GM19438 (cell line): Measurements from ENCODE around the gene TAPT1.

ENCODE experiments used
- ATAC-seq: cut with Tn5 transposase; IDR thresholded peaks from one replicate; pipeline ENCODE4 v1.9.1; 2021; ENCODE audit warnings: low read depth; ENCODE audit not compliant: unreplicated experiment

TAPT1 gene

DNA sequence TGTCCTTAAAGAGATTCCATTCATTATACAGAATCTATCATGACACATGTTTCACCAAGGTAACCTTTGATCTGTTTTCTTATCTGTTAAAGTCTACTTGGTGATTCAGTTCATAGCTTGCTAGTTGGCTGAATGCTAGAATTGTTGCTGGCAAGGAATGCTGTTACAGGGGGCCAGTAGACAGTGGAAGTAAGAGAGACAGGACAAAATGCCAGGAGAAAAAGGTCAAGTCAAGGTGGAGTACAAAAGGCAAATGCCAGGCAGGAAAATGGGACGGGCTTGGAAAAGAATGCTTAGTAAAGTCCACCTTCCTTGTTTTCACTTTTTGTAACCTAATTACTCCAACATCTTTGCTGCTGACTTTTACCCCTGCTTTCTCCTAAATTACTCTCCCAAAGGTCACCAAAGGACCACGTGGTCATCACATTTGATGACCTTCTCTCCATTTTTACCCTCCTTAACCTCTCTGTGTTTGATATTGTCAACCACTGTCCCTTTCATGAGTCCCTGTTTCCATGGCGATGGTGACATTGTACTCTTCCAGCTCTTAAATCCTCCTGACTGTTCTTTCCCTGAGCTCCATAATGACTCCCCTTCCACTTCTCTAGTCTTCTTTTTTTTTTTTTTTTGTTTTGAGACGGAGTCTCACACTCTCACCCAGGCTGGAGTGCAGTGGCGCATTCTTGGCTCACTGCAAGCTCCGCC is 24.5 kb upstream of the TAPT1 start:
- ATAC-seq, result no peak

DNA sequence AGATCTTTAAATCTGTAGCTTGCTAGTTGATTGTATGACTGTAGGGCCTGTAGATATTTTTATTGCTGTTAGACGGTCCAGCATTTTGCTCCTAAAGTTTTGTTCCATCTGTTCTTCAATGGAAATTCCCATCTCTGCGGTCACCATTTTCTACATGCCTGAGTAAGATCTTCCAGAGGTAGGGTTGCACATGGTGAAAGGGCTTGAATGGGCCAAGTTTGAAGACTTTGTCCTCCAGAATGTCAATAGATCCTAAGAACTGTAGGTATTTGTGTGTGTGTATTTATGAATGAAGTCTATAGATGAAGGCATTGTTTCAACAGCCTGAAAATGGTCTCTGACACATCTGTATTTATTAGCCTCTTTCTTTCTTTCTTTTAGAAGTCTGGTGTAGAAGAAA is 22.3 kb upstream of the TAPT1 start:
- ATAC-seq, result no peak

DNA sequence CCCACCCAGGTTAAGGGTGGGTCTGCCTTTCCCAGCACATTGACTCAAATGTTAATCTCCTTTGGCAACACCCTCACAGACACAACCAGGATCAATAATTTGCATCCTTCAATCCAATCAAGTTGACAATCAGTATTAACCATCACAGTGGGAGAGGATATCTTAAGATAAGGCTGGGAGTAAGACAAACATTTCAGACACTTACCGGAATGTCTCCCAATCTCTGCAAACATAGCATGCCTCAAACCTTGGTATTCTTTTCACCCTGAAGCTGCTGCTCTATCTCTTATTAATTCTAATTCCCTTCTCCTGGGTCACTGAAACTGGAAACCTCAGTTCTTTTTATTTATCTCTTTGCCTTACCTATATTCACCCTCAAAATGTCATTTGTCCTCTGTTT is 19.0 kb upstream of the TAPT1 start:
- no peak for ATAC-seq

DNA sequence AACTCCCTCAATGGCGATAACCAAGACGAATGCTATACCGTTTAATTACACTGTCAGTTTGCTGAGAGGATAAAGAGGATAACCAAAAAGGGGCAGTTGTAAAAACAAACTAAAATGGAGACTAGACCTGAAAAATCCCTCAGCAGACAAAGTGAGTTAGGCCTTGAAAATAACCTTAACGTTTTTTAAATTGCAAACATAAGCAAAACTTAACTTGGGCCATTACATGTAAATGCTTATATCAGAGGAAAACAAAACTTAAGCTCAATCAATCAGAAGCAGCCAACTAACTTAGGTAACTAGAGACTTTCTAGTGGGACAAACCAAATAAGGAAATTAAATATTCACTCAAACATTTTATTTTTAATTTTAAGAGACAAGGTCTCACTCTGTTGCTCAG is 17.0 kb upstream of the TAPT1 start:
- no peak for ATAC-seq

DNA sequence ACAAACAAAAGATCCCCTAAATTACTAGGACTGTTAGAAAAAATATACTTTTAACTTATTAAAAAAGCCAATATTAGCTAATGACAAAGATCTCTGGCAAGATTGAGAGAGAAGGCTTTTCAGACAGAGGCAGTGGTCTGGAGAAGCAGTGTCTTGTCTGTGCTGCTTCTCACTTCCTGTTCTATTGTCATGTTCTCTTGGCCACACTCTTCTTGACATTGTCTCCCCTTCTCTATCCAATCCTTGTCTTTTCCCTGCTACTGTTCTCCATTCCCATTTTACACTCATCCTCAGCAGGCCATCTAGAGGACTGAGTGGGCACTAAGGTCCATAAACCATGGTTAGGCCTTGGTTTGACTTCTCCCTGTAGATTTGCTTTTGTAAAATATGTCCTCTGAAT is 14.0 kb upstream of the TAPT1 start:
- ATAC-seq, result no peak

DNA sequence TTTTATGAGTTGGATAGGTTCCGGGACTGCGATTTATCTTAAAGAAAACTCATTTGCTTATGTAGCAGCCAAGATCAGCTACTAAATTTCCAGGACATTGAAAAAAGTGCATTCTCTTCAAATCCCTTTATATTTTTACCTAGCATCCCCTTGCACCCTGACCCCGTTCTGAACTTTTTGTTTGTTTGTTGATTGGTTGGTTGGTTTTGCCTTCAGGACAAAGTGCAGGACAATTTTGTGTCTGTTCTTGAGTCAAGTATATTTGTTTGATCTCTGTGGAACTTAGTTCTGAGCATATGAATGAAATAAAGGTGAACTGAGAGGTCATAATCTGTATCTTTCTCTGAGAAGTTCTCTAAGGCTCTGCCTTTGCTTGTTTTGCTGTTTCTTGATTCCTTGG is 12.8 kb upstream of the TAPT1 start:
- no peak for ATAC-seq

DNA sequence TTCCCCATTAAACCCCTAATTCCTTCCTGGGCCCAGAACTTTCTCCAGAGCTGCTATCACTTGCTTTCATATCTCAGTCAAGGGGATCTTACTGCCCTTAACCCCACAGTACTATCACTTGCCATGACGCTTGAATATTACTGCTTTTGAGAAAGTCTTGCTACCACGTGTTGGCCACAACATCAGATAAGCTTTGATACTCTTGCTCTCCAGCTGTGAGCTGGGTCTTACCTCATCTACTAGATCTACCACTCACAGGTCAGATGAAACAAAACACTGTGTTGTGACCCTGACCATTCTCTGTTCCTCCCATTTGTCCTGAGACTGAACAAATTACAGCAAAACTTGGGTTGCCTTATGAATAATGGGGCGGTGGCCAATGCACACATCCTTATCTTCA is 12.1 kb upstream of the TAPT1 start:
- ATAC-seq, result no peak

DNA sequence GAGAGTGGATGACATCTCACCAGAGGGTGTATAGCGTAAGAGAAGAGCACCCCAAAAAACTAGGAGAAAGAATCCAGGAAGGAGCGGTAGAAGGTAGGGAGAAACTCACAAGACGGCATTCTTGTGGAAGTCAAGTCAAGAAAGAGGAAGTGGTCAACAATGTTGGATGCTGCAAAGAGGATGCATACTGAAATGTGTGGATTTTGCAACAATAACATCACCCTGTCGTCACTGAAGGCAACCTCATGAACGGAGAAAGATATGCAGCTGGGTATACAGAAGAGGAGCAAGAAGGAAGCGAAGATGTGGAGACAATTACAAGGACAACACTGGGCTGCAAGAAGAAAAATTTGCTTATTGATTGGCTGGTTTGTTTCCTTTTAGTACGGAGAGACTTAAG is 11.4 kb upstream of the TAPT1 start:
- no peak for ATAC-seq

DNA sequence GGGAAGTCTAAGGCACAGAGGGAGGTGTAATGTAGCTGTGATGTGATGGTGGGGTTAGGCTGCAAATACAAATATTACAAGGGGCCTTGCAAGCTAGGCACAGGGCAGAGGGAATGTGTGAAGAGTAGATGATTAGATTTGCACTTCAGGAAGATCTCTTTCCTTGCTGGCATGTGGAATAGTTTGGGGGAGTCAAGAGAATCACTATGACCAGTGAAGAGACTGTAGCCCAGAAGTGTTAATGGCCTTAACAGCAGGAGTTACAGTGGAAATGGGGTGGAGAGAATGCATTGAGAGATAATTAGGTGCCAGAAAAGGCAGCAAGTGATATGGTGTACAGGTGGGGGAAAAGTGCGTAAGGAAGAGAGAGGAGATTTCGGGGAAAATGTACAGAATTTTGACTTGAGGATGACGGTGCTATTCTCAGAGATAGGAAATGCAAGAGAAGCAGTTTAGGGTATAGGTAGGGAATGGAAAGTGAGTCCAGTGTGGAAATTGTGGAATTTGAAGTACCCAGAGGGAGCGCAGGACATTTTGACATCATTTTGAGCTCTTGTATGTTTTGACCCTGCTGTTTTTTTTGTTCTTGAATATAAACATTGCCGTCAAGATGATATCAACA is 10.2 kb upstream of the TAPT1 start:
- no peak for ATAC-seq

DNA sequence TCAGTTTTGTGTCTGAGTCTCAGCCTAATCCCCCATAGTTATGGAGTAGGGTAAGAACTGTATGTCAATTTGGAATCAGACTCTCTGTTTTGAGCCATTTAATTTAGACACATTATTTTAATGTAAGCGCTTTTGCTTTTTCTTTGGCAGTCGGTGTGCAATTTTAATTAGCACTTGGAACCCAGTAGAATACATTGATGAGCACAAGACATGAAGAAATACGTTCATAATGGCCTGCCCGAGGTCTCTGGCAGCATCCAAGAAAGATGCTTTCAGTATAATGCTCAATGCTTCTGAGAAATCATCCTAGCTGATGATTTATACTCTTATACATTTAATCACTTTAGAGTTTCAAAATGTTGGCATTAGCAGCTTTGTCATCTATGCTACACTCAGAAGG is 8.9 kb upstream of the TAPT1 start:
- no peak for ATAC-seq

DNA sequence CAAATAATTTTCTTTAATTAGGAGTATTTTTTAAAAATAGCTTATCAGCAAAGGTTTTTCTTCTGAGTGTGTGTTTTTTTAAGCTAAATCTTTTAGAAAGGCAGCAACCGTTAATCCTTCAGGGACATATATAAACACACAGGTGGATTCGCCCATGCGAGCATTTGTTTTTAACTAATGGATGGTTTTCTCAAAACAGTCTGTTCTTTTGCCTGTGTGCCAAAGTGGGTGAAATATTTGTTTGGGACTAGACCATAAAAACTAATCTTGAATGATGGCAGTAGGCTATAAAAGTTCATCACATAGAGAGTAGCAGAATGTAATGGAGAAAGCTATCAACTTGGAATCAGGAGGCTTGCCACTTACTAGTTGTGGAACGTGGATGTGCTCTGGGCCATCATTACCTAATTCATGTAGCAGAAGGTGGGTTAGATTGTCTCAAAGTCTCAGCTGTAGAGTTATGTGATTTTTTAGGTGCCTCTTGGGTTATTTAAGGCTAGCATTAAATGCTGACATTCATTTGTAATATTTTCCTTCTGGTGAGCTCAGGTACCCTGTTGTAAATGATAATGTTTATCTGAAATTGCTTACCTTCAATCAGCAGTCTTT is 7.4 kb upstream of the TAPT1 start:
- no peak for ATAC-seq

DNA sequence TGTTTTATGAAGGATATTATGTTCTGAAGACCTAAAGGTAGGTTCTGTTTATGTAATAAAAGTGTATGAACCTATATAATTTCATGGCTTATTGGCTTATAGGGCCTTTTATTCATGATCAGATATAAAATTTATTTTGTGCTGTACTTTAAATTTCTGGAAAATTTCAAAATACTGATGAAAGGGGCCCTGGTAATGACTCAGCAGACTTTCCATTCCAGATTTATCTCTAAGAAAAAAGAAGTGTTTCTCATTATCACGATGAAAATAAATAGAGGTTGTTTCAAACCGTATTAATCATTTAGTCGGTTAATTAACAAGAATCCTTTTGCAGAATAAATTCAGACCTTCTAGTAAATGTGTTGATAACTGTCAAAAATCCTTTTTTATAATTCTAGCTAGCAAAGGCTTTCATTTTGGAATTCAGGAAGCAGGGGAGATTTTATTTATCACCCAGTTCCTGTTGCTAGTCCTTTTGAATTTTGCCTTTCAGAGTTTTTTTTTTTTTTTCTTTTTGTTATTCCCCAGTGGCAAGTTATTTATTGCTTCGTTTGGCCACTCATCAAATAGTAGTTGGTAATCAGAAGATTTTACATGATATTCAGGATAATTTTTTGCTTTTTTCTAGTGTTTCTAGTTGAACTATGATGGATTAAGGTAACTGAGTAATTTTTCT is 5.4 kb upstream of the TAPT1 start:
- ATAC-seq, result no peak

DNA sequence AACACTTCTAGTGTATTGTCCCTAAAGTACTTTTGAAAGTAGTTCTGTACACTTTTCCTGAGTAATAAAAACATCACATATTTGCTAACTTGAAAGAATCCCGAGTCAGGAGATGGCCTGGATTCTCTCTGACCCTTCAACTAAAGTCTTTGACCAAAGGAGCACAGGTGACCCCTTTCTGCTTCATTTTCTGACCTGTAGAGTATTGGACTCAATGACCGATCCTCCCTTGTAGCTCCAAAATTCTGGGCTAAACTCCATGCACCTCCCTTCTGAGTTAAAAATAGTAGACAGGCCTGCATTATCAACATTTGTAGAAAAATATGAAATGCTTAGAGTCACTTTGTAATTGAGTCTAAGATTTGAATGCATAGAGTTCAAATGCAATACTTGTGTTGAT is 4.0 kb upstream of the TAPT1 start:
- no peak for ATAC-seq

DNA sequence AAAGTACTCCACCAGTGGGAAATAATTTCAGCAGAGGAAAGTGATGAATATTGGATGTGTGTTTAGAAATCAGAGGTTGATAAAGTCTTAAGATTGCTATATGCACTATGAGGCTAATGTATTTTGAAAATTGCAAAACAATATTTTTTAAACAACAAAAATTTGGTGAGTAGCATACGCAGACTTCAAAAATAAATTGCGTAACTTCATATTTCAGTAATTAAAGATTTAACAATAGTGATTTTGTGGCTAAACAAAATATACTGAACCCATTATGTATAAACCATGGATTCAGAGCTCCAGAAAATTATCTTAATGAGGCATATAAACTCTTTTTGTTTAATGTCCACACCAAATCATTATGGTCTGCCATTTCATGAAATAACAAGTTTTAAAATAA is 3.3 kb upstream of the TAPT1 start:
- no peak for ATAC-seq

DNA sequence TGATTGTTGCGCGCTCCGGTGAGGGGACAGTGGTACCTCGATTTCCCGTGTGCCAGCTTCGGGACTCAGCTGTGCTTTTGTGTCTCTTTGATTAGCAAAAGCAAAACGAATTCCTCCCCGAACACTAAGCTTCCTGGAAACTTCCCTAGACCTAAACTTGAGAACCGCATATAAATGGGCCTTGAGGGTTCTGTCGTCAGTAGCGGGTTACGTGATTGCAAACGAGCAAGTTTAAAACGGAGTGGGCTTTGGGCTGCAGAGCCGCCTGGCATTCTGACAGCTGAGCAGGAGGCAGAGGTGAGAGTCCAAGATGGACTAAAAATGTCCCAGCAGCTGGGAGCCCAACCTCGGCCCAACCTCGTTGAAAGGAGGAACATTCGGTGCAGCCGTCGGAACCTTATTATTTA is 1.2 kb upstream of the TAPT1 start:
- ATAC-seq, result no peak

DNA sequence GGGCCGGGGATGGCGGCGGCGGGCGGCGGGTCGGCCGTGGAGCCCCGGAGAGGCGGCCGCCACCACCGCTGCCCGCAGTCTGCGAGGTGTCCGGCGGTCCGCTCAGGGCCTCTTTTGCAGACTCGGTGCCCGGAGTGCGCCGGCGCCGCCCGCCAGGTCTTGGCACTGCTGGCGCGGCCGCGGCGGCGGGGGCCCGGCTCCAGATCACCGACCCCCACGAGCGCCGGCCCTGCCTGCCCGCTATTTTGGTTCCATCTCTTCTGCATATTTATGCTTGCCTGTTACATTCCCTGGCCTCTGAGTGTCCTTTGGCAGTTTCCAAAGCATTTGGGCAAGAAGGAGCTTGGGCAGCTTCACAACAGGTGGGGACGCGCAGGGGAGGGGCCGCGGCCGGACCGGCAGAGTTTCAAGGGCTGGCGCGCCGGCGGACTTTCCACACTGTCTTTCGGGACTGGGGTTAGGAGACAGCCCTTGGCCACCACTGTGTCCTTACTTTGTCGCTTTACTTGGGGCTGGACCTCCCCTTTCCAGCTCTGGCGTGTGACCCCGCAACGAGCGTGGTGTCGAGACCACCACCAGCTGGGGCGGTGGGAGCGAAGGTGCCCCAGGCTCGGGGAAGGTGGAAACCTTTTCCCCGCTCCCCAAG is 668 bp upstream of the TAPT1 start:
- peak; percentile 44 for ATAC-seq

DNA sequence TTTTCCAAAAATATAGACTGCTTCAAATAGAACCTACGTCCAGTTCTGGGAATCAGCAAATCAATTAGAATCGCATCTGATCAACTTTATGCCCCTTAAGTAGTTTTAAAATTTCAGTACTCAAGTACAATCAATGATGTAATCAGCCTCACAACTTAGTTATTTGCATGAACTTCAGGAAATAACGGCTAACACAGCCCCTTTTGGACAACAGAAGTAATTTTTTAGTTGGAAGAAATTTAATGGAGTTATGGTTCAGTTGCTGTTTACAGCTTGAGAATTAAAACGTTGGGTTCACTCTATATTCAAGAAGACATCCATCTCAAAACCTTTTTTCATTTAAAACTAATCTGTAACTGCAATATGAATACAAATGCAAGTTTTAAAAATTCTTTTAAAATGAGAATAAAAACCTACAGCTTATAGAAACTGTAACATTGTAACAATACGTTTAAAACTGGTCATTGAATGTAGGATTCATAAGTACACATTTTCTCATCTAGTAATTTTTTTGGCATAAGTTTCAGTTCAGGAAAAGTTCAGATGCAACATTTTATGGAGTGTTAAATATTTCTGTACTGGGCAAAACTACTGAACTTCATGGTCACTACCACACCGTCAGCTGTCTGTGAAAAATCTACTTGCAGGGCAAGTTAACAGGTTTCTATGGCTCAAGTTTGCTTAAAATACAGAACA is 956 bp downstream of the TAPT1 start:
- peak; percentile 1 for ATAC-seq

DNA sequence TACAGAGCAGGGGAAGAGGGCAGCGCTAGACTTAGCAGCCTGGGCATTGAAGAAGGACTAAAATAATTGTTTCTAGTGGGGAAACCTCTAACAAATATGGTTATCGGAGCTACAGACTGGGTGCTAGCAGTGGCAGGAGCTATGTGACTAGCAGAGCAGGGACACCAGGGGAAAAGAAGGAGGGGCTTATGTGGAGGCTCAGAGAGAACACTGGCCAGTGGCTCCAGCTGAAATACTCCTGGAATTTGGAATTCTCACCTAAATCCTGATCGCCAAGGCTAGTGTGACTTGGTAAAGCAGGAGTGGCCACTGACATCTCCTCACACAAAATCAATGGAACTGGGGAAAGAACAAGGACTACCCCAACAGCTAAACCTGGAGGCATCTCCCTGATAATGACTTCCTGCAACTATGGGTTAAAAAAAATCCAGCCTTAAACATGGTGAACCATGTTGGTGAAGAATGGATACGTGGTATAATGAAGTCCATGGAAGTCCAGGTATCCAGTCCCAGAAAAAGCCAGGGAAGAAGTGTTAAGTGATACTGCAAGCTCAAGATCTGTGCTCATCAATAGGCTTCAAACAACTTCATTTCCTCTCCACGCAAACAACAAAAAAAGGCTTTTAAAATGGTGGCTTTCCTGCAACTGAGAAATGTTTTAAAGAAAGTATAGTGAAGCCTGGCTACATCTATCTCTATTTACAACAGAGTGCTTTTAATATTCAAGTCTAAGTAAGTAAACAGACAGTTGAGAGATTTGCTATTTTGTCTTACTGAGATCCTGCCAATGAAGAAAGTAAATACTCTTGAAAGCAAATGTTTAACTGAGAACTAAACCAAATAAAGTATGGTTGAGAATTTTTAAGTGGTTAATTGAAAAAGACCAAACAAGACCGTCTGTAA is 1.8 kb downstream of the TAPT1 start:
- no peak for ATAC-seq

DNA sequence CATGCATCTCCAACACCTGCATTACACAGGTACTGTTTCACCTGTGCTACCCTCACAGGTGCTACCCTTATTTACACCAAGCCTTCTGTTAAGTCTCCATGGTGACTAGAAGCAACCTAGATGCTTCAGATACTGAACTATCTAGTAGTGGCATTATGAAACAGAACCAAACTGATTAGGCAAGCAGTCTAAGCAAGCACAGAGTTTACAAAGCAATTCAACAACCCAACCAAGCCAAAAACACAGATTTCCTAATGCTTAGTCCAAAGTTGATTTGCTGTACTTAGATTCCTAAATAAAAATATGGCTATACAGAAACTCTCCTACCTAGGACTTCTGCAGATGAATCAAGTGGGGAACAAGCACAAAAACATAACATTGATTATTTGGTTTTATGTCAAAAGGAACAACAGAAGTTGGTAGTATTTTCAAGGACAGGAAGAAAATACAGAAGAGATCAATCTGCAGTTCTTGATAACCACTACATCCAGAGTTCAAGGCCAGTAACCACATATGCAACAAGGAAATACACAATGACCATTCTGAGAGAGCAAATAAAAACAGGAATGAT is 3.2 kb downstream of the TAPT1 start:
- no peak for ATAC-seq
